ENCODE measurements around the gene MAST4. TPM values are rescaled to one million over a fixed set of nuclear protein-coding genes. Genes with fewer than 3 reads are reported as not detected.

Gene MAST4
- total RNA-seq, 1 donor from 2014 or later = 13.9 TPM

DNA sequence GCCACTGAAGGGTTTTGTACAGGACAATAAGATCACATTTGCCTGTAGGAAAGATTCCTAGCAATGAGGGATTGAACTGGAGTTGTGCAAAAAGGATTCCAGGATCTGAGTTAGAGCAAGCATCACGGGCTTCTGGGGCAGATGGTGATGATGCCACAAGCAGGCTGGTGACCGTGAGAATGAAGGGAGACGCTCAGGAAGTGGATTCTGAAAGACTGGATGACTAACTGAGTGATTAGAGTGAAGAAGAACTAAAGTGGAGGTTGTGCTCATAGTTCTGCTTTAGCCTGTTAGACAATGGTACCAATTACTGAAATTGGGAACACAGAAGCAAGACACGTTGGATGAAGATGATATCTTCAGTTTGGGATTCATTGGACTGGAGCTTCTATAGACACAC lies 432.2 kb downstream of the MAST4 start:
- no peak for DNase-seq (ENCODE audit: low spot score in 2 of 2)
- FAIRE-seq = no peak

DNA sequence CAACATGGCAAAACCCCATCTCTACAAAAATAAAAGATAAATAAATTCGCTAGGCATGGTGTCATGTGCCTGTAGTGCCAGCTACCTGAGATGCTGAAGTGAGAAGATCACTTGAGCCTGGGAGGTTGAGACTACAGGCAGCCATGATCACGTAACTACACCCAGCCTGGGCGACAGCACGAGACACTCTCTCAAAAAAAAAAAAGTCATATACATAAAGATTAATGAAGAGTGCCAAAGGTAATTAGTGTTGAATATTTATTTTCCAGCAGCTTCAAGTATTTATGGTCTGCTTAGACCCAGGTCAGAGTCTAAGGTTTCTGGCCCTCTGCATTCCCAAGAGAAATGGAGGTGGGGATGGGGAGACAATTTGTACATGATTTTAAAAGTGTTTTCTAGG lies 432.7 kb downstream of the MAST4 start:
- DNase-seq (ENCODE audit: low spot score in 2 of 2) = no peak
- FAIRE-seq = no peak

DNA sequence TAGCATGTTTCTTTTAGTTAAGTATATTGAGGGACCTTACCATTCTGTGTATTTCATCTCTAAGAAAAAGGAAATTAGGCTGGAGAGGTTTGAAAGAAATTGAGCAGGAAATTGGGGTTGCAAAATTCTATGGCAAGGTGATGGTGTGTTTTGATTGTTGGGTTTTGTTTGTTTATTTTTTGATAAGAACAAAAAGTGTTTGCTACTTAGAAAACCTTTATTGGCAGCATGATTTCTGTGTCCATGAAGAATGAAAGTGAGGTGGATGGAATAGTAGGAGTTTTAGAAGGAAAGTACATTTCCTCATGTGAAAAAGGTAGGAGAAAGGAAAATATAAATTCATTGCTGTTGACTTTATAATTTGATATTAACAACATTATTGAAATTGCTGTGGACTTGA lies 433.3 kb downstream of the MAST4 start:
- DNase-seq (ENCODE audit: low spot score in 2 of 2) = no peak
- FAIRE-seq = no peak

GRCh38 chr5:67030289-67031056 lies 434.3 kb downstream of the MAST4 start:
- DNase-seq (ENCODE audit: low spot score in 2 of 2) (no peak), FAIRE-seq (no peak)

GRCh38 chr5:67031057-67031443 lies 434.9 kb downstream of the MAST4 start:
- FAIRE-seq (no peak), DNase-seq (ENCODE audit: low spot score in 2 of 2) (no peak)

GRCh38 chr5:67031692-67032091 lies 435.5 kb downstream of the MAST4 start:
- FAIRE-seq (no peak), DNase-seq (ENCODE audit: low spot score in 2 of 2) (no peak)

DNA sequence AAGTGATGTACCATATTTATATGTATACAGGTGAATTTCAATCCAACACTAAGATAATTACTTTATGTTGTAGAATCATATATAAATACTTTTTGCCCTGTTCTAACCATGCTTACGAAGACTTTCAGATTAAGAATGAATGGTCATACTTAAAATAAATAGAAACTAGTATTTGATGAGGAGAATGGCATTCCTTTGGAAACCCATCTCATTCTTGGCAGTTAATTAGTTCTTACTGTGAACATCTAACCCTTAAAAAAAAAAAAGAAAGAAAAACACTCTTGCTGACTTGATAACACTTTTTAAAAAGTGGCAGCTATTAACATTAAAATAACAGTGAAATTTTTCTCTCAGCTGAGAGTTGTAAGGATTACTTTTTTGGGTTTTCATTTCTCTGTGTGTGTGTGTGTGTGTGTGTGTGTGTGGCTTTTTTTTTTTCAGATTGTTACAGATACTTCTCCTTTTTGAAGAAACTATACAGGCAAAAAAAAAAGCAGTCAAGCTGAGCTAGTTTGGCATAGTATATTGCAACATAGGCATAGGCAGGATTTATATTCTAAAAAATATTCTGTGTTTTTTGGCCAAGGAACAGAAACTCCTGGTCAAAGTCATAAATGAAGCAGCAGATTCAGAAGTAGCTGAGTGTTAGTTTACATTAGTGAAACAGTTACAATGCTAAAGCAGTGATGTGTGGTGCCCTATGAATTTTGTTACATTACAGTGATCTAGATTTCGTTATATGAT lies 436.9 kb downstream of the MAST4 start:
- no peak for FAIRE-seq
- DNase-seq (ENCODE audit: low spot score in 2 of 2) = no peak

GRCh38 chr5:67033880-67034651 lies 437.9 kb downstream of the MAST4 start:
- DNase-seq (ENCODE audit: low spot score in 2 of 2) (no peak), FAIRE-seq (no peak)

- no peak for FAIRE-seq
- no peak for DNase-seq (ENCODE audit: low spot score in 2 of 2)
These were observed 439.0 kb downstream of the MAST4 start for GRCh38 chr5:67035098-67035740.

GRCh38 chr5:67037171-67037570 lies 441.0 kb downstream of the MAST4 start:
- DNase-seq (ENCODE audit: low spot score in 2 of 2) = no peak
- FAIRE-seq = no peak

DNA sequence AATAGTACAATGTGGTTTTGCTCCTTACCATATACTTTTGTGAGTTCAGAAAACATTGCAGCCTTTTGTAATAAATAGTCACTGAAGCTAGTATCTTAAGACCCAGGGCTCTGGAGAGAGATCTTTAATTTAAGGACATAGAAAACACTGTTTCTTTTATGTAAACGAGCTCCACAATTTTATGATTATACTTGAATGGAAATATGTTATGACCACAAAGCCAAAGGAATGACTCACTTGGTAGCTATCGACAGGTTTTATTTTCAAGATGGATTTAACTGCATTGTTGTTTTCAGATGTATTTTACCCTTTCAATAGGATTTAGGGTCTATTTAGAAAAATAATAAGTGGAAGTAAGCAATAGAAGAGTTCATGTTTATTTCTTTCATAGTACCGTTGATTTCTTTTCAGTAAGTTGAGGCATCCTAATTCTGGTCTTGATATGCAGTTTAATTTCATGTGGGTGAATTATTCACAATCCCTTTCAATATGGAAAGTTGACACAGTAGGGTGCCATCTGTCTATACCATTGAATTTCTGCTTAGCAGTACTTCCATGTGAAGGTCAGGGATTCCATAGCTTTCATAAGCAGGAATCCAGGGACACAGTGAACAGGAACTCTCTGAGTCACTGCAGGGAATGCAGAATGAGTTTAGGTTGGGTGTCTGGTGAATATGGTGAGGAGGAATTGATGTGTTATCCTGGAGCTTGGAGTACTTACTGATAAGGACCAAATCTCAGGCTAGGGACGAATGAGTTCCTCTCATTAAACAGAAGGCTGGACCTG lies 442.8 kb downstream of the MAST4 start:
- DNase-seq (ENCODE audit: low spot score in 2 of 2) = no peak
- no peak for FAIRE-seq

DNA sequence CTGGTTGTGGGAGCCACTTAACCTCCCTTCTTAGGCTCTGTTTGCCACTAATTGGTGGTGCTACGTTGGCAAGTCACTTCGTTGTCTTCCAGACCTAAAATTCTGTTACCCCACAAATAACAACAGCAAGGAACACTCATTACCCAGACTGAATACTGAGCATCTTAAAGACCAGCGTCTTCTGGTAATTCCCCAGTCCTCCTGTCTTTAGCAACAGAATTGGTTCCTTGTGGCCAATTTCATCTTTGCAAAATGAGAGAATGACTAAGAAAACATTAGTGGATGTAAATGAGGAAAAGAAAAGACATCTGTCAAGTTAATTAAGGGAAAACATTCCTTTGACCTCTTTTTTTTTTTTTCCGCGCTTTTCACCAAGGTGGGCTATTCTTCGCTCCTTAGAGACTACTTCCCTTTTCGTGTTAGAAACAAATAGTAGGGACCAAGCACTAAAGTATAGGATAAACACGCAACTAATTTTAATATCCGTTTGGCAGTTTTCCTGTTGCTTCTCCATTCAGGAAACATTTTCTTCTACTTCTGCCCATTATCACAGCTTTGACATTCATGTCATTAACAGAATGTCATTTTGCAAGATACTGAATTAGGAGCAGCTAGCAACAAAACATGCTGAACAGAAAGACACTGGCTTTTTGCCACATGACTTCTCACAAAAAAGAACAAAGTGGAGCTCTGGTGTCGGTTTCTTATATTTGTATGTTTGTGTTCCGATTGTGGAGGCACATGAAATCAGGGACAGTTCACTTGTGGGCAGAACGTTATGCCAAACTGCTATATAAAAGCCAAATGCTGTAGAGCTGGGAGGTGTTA lies 446.2 kb downstream of the MAST4 start:
- FAIRE-seq (no peak), DNase-seq (ENCODE audit: low spot score in 2 of 2) (no peak)

- DNase-seq (ENCODE audit: low spot score in 2 of 2) (no peak), FAIRE-seq (no peak)
These were observed 447.8 kb downstream of the MAST4 start for GRCh38 chr5:67043796-67044511.

GRCh38 chr5:67045816-67046740 lies 449.9 kb downstream of the MAST4 start:
- FAIRE-seq (no peak), DNase-seq (ENCODE audit: low spot score in 2 of 2) (no peak)

GRCh38 chr5:67047160-67047559 lies 451.0 kb downstream of the MAST4 start:
- no peak for FAIRE-seq

GRCh38 chr5:67047616-67048015 lies 451.4 kb downstream of the MAST4 start:
- DNase-seq (ENCODE audit: low spot score in 2 of 2) (no peak), FAIRE-seq (no peak)

More at GRCh38 chr5:67047160-67047559, 451.0 kb downstream of the MAST4 start:
- DNase-seq (ENCODE audit: low spot score in 2 of 2) = no peak

GRCh38 chr5:67050125-67050524 lies 453.9 kb downstream of the MAST4 start:
- FAIRE-seq = no peak

More at GRCh38 chr5:67050125-67050524, 453.9 kb downstream of the MAST4 start:
- DNase-seq (ENCODE audit: low spot score in 2 of 2) = no peak

All from frontal cortex (tissue), 4 donors.